OCI-LY7 (cell line): ENCODE data around the gene SPON1.

ENCODE experiments used
- CTCF ChIP-seq: fragments of 200-600 bp; sonication (generic); conservative IDR thresholded peaks from 2 replicates; pipeline ENCODE4 v1.5.1; 2014; ENCODE audit warnings: mild to moderate bottlenecking, antibody characterized with exemption, low read length, moderate library complexity, mixed read lengths
- EZH2phosphoT487 ChIP-seq: fragments of 200-600 bp; sonication (generic); IDR thresholded peaks from 2 replicates; pipeline ENCODE4 v1.6.1; 2018; ENCODE audit warnings: low read depth, borderline replicate concordance, mild to moderate bottlenecking, mixed run types, antibody characterized with exemption, low read length, moderate library complexity, mixed read lengths

GRCh38 chr11:14212986-14213385, 250.5 kb downstream of the SPON1 start:
- TF ChIP-seq CTCF (no peak), EZH2phosphoT487 (no peak)
